Activated T-cell treated with anti-CD3 and anti-CD28 coated beads for 1 hour (primary cell): ENCODE data around the gene ACACA.

Experiments used
- DNase-seq: peaks from one replicate; pipeline ENCODE4 v3.0.0-alpha.2; 2020; ENCODE audit warnings: low read depth

Gene ACACA

GRCh38 chr17:37342589-37342988 is 64.0 kb downstream of the ACACA start:
- no peak for DNase-seq

DNA sequence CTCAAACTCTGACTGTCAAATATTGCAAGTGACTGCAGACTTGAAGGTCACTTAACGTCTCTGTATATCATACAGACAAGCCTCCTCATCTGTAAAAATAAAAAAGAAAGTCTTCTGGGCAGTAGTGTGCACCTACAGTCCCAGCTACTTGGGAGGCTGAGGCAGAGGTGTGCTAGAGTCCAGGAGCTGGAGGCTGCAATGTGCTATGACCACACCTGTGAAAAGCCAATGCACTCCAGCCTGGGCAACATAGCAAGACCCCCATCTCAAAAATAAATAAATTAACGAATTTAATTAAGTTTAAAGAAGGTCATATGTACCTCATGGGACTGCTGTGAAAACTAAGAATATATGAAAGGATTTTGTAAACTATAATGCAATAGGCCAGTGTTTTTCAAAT is 65.8 kb downstream of the ACACA start:
- no peak for DNase-seq

DNA sequence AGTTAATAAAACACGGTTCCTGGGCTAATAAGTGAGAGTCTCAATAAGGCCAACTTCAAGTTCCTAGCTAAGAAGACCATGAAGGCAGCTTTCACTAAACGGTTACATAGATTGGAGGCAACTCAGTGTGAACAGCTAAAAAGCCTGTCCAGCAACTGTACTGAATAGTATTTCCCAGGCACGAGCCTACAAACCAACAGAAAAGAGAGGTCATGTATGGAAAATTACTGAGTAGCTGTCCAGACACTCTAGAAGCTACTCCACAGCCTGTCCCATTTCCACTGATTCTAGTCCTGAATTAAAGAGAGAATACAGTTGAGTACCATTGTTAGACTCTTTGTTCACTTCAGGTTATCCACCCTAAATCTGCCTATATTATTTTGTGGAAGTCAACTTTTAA is 67.3 kb downstream of the ACACA start:
- DNase-seq = no peak

- no peak for DNase-seq
These were observed 67.8 kb downstream of the ACACA start for GRCh38 chr17:37338847-37339246.

DNA sequence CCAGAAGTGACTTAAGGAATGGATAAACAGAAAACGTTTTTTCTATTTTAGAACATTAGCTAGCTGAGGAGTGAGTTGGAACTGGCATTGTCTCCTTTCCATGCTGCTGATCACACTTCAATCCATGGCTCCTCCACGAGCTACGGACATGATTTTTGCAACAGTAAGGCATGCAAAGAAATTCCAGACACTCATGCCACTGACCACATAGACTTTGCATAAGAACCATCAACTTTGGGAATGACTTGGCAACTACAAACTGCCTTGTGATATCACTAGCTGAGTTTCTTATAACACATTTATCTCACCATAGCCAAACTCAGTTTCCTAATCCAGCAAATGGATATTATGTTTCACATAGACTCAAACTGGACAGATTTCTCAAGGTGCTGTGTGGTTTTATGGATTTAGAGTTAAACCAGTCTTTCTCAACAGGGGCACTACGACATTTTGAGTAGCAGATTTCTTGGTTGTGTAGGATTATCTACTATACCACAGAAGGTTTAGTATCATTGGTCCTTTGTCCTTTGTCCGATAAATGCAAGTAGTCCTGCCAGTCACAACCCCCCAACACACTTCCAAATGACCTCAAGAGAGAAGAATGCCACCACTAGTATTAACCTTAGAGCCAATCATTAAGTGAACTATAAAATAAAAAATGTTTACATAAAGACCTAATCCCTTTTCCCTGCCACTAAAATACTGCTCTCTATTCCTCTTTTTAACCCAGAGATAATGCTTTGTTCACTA is 79.1 kb downstream of the ACACA start:
- DNase-seq = no peak

- no peak for DNase-seq
These were observed 83.6 kb downstream of the ACACA start for GRCh38 chr17:37322826-37323561.

DNA sequence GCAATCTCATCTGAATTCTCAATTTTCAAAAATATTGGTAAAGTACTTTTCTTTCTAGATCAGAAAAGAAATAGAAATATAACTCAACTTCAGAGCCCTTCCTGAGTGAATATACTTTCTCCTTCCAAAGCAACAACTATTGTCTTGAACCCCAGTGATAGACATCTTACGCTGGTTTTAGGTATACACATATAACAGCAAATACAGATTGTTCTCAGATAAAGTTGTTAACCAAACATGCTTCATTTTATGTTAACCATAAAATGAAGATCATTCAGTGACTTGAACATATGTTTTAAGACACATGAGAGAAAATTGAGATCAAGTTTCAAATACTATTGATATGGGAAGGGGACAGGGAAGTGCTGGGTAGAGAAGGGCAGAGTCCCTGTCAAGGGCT is 84.5 kb downstream of the ACACA start:
- no peak for DNase-seq

- no peak for DNase-seq
These were observed 87.6 kb downstream of the ACACA start for GRCh38 chr17:37318931-37319594.

GRCh38 chr17:37317867-37318266 is 88.8 kb downstream of the ACACA start:
- no peak for DNase-seq

GRCh38 chr17:37315601-37316000 is 91.0 kb downstream of the ACACA start:
- no peak for DNase-seq

- no peak for DNase-seq
These were observed 94.3 kb downstream of the ACACA start for GRCh38 chr17:37312137-37312923.

DNA sequence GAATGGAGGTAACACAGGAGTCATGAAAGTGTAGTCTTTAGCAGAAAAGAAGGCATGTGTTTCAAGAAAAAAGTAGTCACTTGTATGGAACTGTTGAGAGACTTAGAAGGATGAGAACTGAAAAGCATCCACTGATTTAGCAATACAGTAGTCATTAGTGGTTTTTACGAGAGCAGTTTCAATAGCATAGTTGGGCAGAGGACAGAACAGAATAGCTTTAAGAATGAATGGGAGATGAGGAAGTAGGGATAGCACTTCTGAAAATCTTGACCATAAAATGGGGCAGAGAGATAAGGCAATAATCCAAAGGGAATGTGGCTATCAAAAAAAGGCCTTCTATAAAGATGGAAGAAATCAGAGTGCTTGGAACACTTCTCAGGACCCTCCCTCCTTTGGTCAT is 95.7 kb downstream of the ACACA start:
- DNase-seq = no peak

GRCh38 chr17:37309051-37309450 is 97.6 kb downstream of the ACACA start:
- no peak for DNase-seq

GRCh38 chr17:37305406-37305905 is 101.2 kb downstream of the ACACA start:
- DNase-seq = no peak

DNA sequence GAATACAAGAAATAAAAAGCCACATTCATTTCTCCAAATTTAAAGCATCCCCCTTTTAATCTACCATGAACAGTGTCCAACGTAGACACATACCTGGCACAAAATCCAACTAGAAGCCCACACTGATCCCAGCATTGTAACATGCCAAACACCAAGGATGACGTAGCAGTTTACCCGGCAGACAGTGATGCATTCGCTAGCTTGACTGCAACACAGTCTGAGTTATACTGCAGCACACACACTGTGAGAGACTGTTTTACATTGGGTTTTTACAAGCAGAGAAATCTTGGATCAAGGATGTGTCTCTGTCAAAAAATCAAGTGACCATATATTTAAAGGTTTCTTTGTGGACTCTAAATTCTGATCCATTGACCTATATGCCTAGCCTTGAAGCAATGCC is 105.3 kb downstream of the ACACA start:
- DNase-seq = no peak

GRCh38 chr17:37300683-37301082 is 106.0 kb downstream of the ACACA start:
- no peak for DNase-seq

DNA sequence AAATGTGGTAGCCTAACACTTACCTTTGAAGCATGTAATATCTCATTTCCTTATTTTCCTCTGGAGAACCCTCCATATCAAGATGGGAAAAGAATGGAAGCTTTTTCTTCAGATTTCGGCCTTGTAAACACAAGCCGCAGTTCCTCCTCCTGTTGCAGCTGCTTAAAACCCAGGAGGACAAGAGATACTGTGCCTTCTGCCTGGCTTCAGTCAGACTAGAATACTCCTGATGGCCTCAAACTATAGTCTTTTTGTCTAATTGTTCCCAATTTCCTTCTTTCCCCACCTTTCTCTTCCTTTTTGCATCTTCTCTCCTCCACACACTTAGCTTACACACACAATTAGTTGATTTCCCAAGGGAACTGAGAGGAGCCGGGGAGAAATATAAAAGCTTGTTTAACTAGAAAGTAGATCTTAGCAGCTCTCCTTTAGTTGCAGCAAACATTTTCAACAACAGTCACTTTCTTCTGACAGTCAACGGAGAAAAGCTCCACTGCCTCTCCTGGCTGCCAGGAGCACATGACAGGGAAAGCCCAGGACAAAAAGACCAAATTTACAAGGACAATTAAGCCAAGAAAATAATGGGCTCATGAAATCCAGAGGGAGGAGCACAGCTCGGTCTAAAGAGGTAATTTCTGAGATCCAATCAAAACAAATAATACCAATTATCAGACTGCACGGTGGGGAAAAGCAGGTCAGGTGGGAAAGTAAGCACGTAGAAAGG is 107.2 kb downstream of the ACACA start:
- no peak for DNase-seq

DNA sequence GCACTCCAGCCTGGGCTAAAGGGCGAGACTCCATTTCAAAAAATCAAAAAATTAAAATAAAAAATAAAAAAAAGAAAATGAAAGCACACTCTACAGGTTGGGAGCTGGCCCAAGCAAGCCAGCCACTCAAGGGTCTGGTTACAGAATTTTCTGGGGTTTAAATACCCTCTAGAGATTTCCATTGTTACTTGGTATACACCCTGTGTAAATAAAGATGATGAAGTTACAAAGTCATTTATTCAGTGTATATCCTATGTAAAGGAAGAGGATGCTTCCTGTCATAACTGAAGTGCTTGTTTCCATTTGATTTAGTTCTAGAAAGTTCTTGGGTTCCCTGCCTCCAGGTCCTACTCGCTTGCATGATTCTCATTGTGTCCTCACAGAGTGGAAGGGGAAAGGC is 110.7 kb downstream of the ACACA start:
- no peak for DNase-seq

GRCh38 chr17:37294888-37295287 is 111.7 kb downstream of the ACACA start:
- DNase-seq = no peak

DNA sequence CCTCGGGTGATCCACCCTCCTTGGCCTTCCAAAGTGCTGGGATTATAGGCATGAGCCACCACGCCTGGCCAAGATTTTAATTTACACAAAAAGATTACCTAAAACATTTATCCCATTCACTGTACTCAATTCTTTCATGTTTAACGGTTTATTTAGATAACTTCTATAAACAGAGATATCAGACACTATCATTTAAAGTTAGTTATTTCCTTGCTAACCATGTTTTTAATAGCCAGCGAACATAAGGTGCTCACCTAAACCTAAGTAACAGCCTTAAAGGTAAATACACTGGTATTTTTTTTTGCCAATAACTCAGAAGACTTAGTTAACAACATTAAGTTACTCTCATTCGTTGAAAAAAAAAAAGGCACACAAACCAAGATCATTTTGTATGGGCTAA is 112.9 kb downstream of the ACACA start:
- DNase-seq = no peak

- DNase-seq = no peak
These were observed 114.1 kb downstream of the ACACA start for GRCh38 chr17:37292429-37293139.
